ENCODE results near the gene ENPP1.
"Not testable (repeated sequence)": the region's sequence is repeated elsewhere in the genome, so short reads cannot be mapped to it uniquely, and the experiment has no call there.

DNA sequence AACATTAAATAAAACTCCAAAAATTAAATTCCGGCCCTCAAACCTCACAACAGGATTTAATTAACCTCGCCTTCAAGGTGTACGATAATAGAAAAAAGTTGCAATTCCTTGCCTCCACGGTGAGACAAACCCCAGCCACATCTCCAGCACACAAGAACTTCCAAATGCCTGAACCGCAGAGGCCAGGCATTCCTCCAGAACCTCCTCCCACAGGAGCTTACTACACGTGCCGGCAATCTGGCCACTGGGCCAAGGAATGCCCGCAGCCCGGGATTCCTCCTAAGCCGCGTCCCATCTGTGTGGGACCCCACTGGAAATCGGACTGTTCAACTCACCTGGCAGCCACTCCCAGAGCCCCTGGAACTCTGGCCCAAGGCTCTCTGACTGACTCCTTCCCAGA lies 95.9 kb downstream of the ENPP1 start:
- TF ChIP-seq EZH2 (IDR thresholded peaks at IDR 0.05; ENCODE audit: insufficient read depth, poor library complexity, severe bottlenecking); EZH2phosphoT487 (IDR thresholded peaks at IDR 0.05; ENCODE audit: insufficient read depth, low read depth): not testable (repeated sequence)
